ENCODE measurements around the gene SPOUT1.

Gene SPOUT1

DNA sequence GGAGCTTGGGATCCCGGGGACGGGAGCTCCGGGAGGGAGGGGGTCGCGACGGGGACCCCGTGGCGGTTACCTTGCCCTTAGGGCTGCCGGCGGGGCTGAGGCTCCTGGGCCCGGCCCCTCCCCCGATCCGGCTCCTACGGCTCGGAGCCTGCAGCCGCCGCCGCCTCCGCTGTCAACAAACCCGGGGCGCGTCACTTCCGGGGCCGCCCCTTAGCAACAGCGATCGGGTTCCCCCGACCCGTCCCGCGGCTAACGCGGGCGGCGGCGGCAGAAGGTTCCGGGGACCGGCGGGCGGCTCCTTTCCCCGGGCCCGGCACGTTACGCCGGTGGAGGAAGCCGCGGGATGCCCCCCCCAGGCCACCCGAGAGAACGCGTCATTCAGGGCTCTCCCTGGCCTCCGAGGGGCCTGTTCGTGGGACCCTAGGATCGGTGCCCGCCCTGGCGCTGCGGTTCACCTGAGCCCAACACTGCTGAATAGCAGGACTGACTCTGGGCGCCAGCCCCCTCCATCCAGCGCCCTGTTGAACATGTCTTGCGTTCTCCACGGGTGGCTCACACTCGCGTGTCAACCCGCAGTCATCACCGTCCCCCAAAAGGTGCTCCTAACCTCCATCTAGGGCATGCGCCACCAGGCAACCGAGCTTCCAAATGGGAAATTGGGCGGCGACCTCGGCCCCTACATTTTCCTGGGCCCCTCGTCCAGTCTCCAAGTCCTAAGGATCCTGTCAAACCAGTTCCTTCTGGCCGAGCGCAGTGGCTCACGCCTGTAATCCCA lies 57.7 kb downstream of the SPOUT1 start, which contains the start of gene ZER1:
TSS of gene ZER1 (minus strand) at position 183 of the 775 bp plus-strand sequence. CDS start 16,362 bp downstream, outside the sequence.
- DNase-seq (ENCODE audit: low read depth, low spot score) = peak; percentile 92

DNA sequence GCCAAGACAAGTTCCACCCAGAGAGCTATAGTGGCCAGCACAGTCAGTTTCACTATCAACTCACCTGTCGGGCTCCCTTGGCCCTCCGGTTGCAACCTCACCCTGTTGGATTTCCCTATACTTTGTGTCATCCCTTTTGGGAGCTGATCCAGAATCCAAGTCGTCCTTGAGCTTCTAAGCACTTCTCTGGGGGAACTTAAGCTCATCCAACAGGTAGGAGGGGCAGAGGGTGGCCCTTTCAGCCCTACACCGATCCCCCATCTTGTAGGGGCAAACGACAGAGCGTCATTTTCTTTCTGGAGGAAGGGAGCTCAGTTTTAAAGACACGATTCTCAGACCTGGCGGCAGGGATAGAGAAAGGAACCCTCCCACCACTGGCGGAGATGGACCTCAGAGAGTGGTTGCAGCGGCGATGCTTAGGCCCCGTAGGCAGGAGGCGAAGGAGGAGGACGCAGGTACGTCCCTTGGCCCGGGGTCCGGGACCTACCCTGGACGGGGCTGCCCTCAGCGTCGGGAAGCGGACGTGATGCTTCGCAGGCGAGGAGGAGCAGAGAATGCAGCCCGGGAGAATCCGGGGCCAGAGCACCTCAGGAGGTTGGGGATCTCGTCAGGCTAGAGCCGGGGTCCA lies 58.4 kb downstream of the SPOUT1 start:
- peak; percentile 31 for DNase-seq (ENCODE audit: low read depth, low spot score)

DNA sequence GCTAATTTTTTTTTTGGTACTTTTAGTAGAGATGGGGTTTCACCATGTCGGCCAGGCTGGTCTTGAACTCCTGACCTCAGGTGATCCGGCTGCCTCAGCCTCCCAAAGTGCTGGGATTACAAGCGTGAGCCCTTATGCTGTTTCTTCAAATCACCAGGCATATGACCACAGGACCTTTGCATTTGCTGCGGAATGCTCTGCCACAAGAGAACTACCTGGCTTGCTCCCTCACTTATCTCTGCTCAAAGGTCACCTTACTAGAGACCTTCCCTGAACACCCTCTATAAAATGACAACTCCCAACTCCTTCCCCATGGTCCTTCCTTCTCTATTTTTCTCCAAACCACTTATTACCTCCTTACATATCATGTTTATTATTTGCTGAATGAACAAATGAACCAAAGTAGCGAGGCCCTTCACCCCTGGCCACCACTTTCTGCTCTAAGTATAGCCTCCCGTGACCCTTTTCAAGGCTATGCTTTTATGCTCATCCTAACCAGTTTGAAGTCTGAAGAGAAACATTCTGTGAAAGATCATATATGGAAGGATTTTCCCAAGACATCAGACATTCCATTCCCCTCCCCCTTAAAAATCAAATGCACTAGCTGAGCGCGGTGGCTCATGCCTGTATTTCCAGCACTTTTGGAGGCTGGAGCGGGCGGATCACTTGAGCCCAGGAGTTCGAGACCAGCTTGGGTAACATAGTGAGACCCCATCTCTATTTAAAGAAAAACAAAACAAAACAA lies 59.1 kb downstream of the SPOUT1 start:
- no peak for DNase-seq (ENCODE audit: low read depth, low spot score)
